ENCODE data around the gene MT1X.

Gene MT1X

GRCh38 chr16:56729735-56730662 lies 47.7 kb downstream of the MT1X start, which contains the start of gene NUP93:
Gene NUP93 (plus strand): TSS chr16:56730129. CDS start chr16:56748248, 18,119 bp downstream.
- no peaks in the 10 kb centered on the region for H3K27me3 ChIP-seq (replicated peaks; ENCODE audit: insufficient read depth, low read length)
- H4K20me1 ChIP-seq (ENCODE audit: insufficient read depth, low read length): no peaks in the 10 kb centered on the region
- H3K9ac ChIP-seq (ENCODE audit: low read length): peak within 1 kb of the TSS; percentile 76
- no peaks in the 10 kb centered on the region for H3K9me2 ChIP-seq (replicated peaks; ENCODE audit: insufficient read depth, low read length)
- no peak within 1 kb of the TSS for H3K27ac ChIP-seq (ENCODE audit: low read length)
- peak; percentile 97 for DNase-seq
- H3K4me2 ChIP-seq (ENCODE audit: low read depth, low read length): peak within 1 kb of the TSS; percentile 97
- no peaks in the 10 kb centered on the region for H3K36me3 ChIP-seq (replicated peaks; ENCODE audit: insufficient read depth, low read length)
- no peaks in the 10 kb centered on the region for H3K9me3 ChIP-seq (replicated peaks; ENCODE audit: insufficient read depth, low read length)
- H3K4me1 ChIP-seq (ENCODE audit: low read length): peaks cover 10% of the 10 kb centered on the region
- TF ChIP-seq CTCF (IDR thresholded peaks at IDR 0.05; ENCODE audit: low read length): no peak
- TF ChIP-seq EZH2phosphoT487 (IDR thresholded peaks at IDR 0.05; ENCODE audit: low read length): no peak
- TF ChIP-seq EZH2 (optimal IDR thresholded peaks at IDR 0.05; ENCODE audit: low read depth, low read length): no peak
- H3F3A ChIP-seq (ENCODE audit: insufficient read depth, low read length): no peaks in the 10 kb centered on the region
- H2AFZ ChIP-seq (ENCODE audit: low read length): peak within 1 kb of the TSS; percentile 97
- H3K79me2 ChIP-seq (ENCODE audit: low read length): peaks cover 50% of the 10 kb centered on the region
- H3K4me3 ChIP-seq (ENCODE audit: low read length): peak within 1 kb of the TSS; percentile 90

- Histone ChIP-seq H3K4me2 (ENCODE audit: low read depth, low read length) (no peak overlapping the region), H3K4me3 (ENCODE audit: low read length) (no peak overlapping the region), H3K9ac (ENCODE audit: low read length) (no peak overlapping the region)
Observed at GRCh38 chr16:56732366-56732765, 50.1 kb downstream of the MT1X start.

GRCh38 chr16:56732832-56733231 lies 50.6 kb downstream of the MT1X start:
- no peaks in the 10 kb centered on the region for H3K9me3 ChIP-seq (replicated peaks; ENCODE audit: insufficient read depth, low read length)
- DNase-seq: no peak
- no peaks in the 10 kb centered on the region for H3F3A ChIP-seq (ENCODE audit: insufficient read depth, low read length)
- peaks cover 10% of the 10 kb centered on the region for H3K4me1 ChIP-seq (ENCODE audit: low read length)
- H3K27me3 ChIP-seq (replicated peaks; ENCODE audit: insufficient read depth, low read length): no peaks in the 10 kb centered on the region
- TF ChIP-seq CTCF (IDR thresholded peaks at IDR 0.05; ENCODE audit: low read length) (no peak), EZH2phosphoT487 (IDR thresholded peaks at IDR 0.05; ENCODE audit: low read length) (no peak), EZH2 (optimal IDR thresholded peaks at IDR 0.05; ENCODE audit: low read depth, low read length) (no peak)
- peaks cover 78% of the 10 kb centered on the region for H3K79me2 ChIP-seq (ENCODE audit: low read length)
- H3K4me2 ChIP-seq (ENCODE audit: low read depth, low read length): no peak overlapping the region
- no peaks in the 10 kb centered on the region for H3K9me2 ChIP-seq (replicated peaks; ENCODE audit: insufficient read depth, low read length)
- no peaks in the 10 kb centered on the region for H4K20me1 ChIP-seq (ENCODE audit: insufficient read depth, low read length)
- no peak overlapping the region for H3K27ac ChIP-seq (ENCODE audit: low read length)
- H3K36me3 ChIP-seq (replicated peaks; ENCODE audit: insufficient read depth, low read length): no peaks in the 10 kb centered on the region
- H3K9ac ChIP-seq (ENCODE audit: low read length): no peak overlapping the region
- no peak overlapping the region for H2AFZ ChIP-seq (ENCODE audit: low read length)
- H3K4me3 ChIP-seq (ENCODE audit: low read length): no peak overlapping the region

More at GRCh38 chr16:56732366-56732765, 50.1 kb downstream of the MT1X start:
- Histone ChIP-seq H4K20me1 (ENCODE audit: insufficient read depth, low read length) (no peaks in the 10 kb centered on the region), H3K4me1 (ENCODE audit: low read length) (peaks cover 10% of the 10 kb centered on the region), H3K27me3 (replicated peaks; ENCODE audit: insufficient read depth, low read length) (no peaks in the 10 kb centered on the region), H3K9me3 (replicated peaks; ENCODE audit: insufficient read depth, low read length) (no peaks in the 10 kb centered on the region), H3K79me2 (ENCODE audit: low read length) (peaks cover 73% of the 10 kb centered on the region), H3K27ac (ENCODE audit: low read length) (no peak overlapping the region), H3K36me3 (replicated peaks; ENCODE audit: insufficient read depth, low read length) (no peaks in the 10 kb centered on the region), H3K9me2 (replicated peaks; ENCODE audit: insufficient read depth, low read length) (no peaks in the 10 kb centered on the region), H3F3A (ENCODE audit: insufficient read depth, low read length) (no peaks in the 10 kb centered on the region), H2AFZ (ENCODE audit: low read length) (no peak overlapping the region)
- DNase-seq: no peak
- TF ChIP-seq EZH2 (optimal IDR thresholded peaks at IDR 0.05; ENCODE audit: low read depth, low read length) (no peak), CTCF (IDR thresholded peaks at IDR 0.05; ENCODE audit: low read length) (no peak), EZH2phosphoT487 (IDR thresholded peaks at IDR 0.05; ENCODE audit: low read length) (no peak)

Measured in MM.1S (cell line).